Astrocyte (in vitro differentiated cells and primary cell): ENCODE measurements around the gene KRTAP1-3.

Experiments used
- EZH2 ChIP-seq: IDR thresholded peaks from 2 replicates; pipeline ENCODE4 v1.6.1; 2012; ENCODE audit warnings: mild to moderate bottlenecking, low read length, inconsistent platforms; ENCODE audit not compliant: insufficient read depth
- TF ChIP-seq, protein P1 (sequence below): IDR thresholded peaks from 2 replicates; pipeline ENCODE4 v1.5.1; 2011; ENCODE audit warnings: low read depth, mild to moderate bottlenecking, inconsistent platforms, low read length, moderate library complexity; ENCODE audit not compliant: insufficient read depth

GRCh38 chr17:41058741-41059140 lies 24.1 kb upstream of the KRTAP1-3 start:
- TF ChIP-seq, protein P1, sequence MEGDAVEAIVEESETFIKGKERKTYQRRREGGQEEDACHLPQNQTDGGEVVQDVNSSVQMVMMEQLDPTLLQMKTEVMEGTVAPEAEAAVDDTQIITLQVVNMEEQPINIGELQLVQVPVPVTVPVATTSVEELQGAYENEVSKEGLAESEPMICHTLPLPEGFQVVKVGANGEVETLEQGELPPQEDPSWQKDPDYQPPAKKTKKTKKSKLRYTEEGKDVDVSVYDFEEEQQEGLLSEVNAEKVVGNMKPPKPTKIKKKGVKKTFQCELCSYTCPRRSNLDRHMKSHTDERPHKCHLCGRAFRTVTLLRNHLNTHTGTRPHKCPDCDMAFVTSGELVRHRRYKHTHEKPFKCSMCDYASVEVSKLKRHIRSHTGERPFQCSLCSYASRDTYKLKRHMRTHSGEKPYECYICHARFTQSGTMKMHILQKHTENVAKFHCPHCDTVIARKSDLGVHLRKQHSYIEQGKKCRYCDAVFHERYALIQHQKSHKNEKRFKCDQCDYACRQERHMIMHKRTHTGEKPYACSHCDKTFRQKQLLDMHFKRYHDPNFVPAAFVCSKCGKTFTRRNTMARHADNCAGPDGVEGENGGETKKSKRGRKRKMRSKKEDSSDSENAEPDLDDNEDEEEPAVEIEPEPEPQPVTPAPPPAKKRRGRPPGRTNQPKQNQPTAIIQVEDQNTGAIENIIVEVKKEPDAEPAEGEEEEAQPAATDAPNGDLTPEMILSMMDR: no peak
- TF ChIP-seq EZH2: no peak
